ENCODE results near the gene SESTD1.

GRCh38 chr2:179260224-179260623 is 4.4 kb downstream of the SESTD1 start:
- TF ChIP-seq EZH2 (IDR thresholded peaks at IDR 0.05; ENCODE audit: low read depth) (no peak), CTCF (conservative IDR thresholded peaks at IDR 0.05) (no peak)
